Upper lobe of left lung (tissue), 6 donors: Measurements from ENCODE around the gene IGBP1. TPM values are rescaled to one million over a fixed set of nuclear protein-coding genes. Genes with fewer than 3 reads are reported as not detected.

Experiments used
- ATAC-seq, 2 donors: fragments of 200-7000 bp; cut with Tn5 transposase; one replicate each; pipeline ENCODE4 v1.9.1; 2022; ENCODE audit warnings: mild to moderate bottlenecking in 2 of 2, moderate library complexity in 2 of 2; ENCODE audit not compliant: low FRiP score in 2 of 2
- DNase-seq, 2 donors: peaks; one replicate each; pipeline ENCODE4 v3.0.0-alpha.2; 2019 to 2020
- H3K27ac ChIP-seq, 4 donors: fragments of 200-600 bp; sonication (generic); one replicate each; pipeline ENCODE4 v1.5.1; 2016 to 2019
- H3K27me3 ChIP-seq, 4 donors: fragments of 200-600 bp; sonication (generic); one replicate each; pipeline ENCODE4 v1.5.1; 2017 to 2019
- H3K36me3 ChIP-seq, 4 donors: fragments of 200-600 bp; sonication (generic); one replicate each; pipeline ENCODE4 v1.5.1; 2016 to 2019
- H3K4me1 ChIP-seq, 4 donors: fragments of 200-600 bp; sonication (generic); one replicate each; pipeline ENCODE4 v1.5.1; 2018 to 2019
- H3K4me3 ChIP-seq, 4 donors: fragments of 200-600 bp; sonication (generic); one replicate each; pipeline ENCODE4 v1.5.1; 2017 to 2019; ENCODE audit warnings: mild to moderate bottlenecking in 2 of 4, moderate library complexity in 1 of 4
- H3K9me3 ChIP-seq, 4 donors: fragments of 200-600 bp; sonication (generic); one replicate each; pipeline ENCODE4 v1.5.1; 2018 to 2019
- CTCF ChIP-seq, 6 experiments: fragments of 450-650 bp in 4 of 6; fragments of 200-600 bp in 2 of 6; sonication (generic) in 2 of 6; IDR thresholded peaks; one replicate each; pipeline ENCODE4 v1.5.1; 2016 to 2019; ENCODE audit warnings: antibody characterized with exemption in 6 of 6
- EP300 ChIP-seq, 4 donors: sonication (generic); formaldehyde crosslinking; IDR thresholded peaks; one replicate each; pipeline ENCODE4 v1.5.1; 2017; ENCODE audit warnings: antibody characterized with exemption in 4 of 4, control low read depth in 2 of 4
- POLR2A ChIP-seq, 4 donors: fragments of 450-650 bp; IDR thresholded peaks; one replicate each; pipeline ENCODE4 v1.5.1; 2016 to 2017; ENCODE audit warnings: antibody characterized with exemption in 4 of 4, mild to moderate bottlenecking in 2 of 4
- POLR2AphosphoS5 ChIP-seq, 2 donors: sonication (generic); formaldehyde crosslinking; IDR thresholded peaks; one replicate each; pipeline ENCODE4 v1.5.1; 2017; ENCODE audit warnings: antibody characterized with exemption in 2 of 2
- WGBS, 2 donors: methylation state at CpG; one replicate each; pipeline ENCODE4 v1.1.5; 2017 to 2018; 5-methylcytosine and 5-hydroxymethylcytosine counted together
- total RNA-seq, 6 donors: library from RNA; depleted of rRNA in 4 of 6; stranded (reverse); fragments of >200 nt in 4 of 6; gene quantifications; one replicate each; pipeline versions ENCODE4 v1.1.0 to v1.2.1, GENCODE V29; 2016 to 2021
- donor health status: DM: no; HTN: no; CAD: no; lungs with moderate emphysema.
- donor health status: DM: no; HTN: yes; CAD: no; lungs with severe emphysema.

Gene IGBP1
- total RNA-seq, result 10 to 100 TPM; 35.3 to 62.1 (median 46.6) TPM

DNA sequence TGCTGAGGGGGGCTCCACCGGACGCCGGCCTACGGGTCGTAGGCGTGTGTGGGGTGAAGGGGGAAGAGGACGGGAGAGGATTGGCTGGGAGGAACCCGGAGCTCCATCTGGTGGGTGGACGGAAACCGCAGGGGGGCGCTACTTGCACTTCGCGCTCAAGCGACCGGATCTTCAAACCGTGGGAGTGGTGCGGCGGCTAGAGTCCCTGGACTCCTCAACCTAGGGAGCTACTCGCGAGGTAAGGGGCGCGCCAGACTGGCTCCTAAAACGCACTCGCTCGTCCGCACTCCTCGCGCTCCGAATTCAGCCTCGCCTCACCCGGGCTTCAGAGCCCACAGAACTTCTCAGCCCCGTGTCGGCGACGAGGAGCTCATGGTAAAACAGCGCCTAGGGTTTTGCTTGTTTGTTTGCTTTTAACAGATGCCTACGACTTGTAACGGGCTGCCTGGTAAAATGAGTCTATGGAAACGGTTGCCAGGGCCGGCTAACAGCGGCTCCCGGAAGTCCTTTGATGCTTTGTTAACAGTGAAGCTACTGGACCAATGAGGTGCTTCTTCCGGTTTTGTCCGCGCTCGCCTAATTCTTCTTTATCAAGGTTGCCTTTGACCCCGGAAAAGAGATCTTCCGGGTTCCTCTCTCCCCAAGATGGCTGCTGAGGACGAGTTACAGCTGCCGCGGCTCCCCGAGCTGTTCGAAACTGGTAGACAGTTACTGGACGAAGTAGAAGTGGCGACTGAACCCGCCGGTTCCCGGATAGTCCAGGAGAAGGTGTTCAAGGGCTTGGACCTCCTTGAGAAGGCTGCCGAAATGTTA is at the start of gene IGBP1:
Gene IGBP1 (plus strand): TSS at position 145 of the 813 bp plus-strand sequence. CDS start 501 bp downstream, at position 646.
- no peaks in the 10 kb centered on the region for H3K9me3 ChIP-seq
- peak within 1 kb of the TSS; percentile 85 to 88 (median 86) for H3K27ac ChIP-seq
- peaks cover 12 to 23% (median 15%) of the 10 kb centered on the region in 4 donors for H3K4me1 ChIP-seq
- H3K27me3 ChIP-seq, result no peaks in the 10 kb centered on the region
- DNase-seq (peak; percentile 84 to 85), ATAC-seq (peak; percentile 93 to 97)
- H3K36me3 ChIP-seq, result peaks cover 0 to 5% (median 0%) of the 10 kb centered on the region in 4 donors
- peak within 1 kb of the TSS; percentile 36 to 81 (median 74) for H3K4me3 ChIP-seq
- TF ChIP-seq CTCF (IDR thresholded peaks at IDR 0.05), result peak; percentile 42 to 67 (median 54)
- peak in 1 of 4 donors; percentile 59 for TF ChIP-seq POLR2A (IDR thresholded peaks at IDR 0.05)
- TF ChIP-seq POLR2AphosphoS5 (IDR thresholded peaks at IDR 0.05), result peak; percentile 39 to 65
- TF ChIP-seq EP300 (IDR thresholded peaks at IDR 0.05), result no peak
- WGBS, 2 donors, result 1 to 36% methylated on average over 16 to 58 of the region's 59 CpGs

GRCh38 chrX:70084592-70085240 is 48.5 kb upstream of the IGBP1 start:
- ATAC-seq (no peak), DNase-seq (no peak)
- Histone ChIP-seq H3K9me3 (no peaks in the 10 kb centered on the region), H3K4me1 (no peaks in the 10 kb centered on the region), H3K27ac (no peak overlapping the region), H3K36me3 (no peaks in the 10 kb centered on the region), H3K4me3 (no peak overlapping the region), H3K27me3 (no peaks in the 10 kb centered on the region)
- TF ChIP-seq POLR2AphosphoS5 (IDR thresholded peaks at IDR 0.05) (no peak), CTCF (IDR thresholded peaks at IDR 0.05) (no peak), EP300 (IDR thresholded peaks at IDR 0.05) (no peak), POLR2A (IDR thresholded peaks at IDR 0.05) (no peak)
- 62 to 77% methylated on average over 4 to 5 of the region's 5 CpGs for WGBS, 2 donors

GRCh38 chrX:70087857-70088630 is 45.2 kb upstream of the IGBP1 start:
- no peak for TF ChIP-seq POLR2A (IDR thresholded peaks at IDR 0.05)
- TF ChIP-seq EP300 (IDR thresholded peaks at IDR 0.05), result no peak
- TF ChIP-seq POLR2AphosphoS5 (IDR thresholded peaks at IDR 0.05), result no peak
- TF ChIP-seq CTCF (IDR thresholded peaks at IDR 0.05), result no peak
- ATAC-seq, result no peak
- Histone ChIP-seq H3K27ac (no peak overlapping the region), H3K4me3 (no peak overlapping the region), H3K4me1 (no peaks in the 10 kb centered on the region), H3K27me3 (no peaks in the 10 kb centered on the region), H3K36me3 (no peaks in the 10 kb centered on the region), H3K9me3 (no peaks in the 10 kb centered on the region)
- DNase-seq, result no peak
- 24 to 43% methylated on average over 8 to 11 of the region's 11 CpGs for WGBS, 2 donors

DNA sequence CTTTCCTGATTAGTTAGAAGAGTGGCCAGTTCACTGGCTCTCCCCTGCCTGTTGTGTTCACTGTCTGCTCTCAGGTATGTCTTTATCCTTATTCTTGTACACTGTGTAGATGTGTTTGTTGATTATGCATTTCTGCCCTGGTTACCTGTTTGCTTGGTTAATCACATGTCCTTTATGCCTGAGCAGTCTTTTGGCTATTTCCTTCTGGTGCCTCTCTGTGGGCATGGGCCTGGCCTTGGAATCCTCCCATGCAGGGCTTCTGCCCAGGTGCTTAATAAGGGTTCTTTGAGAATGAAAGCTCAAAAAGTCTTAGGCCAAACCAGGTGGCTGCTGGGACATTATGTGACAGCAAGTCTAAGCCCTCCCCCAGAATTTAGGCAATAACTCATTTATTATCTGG is 44.5 kb upstream of the IGBP1 start:
- H3K9me3 ChIP-seq, result no peaks in the 10 kb centered on the region
- DNase-seq (no peak), ATAC-seq (no peak)
- H3K27ac ChIP-seq, result no peak overlapping the region
- no peaks in the 10 kb centered on the region for H3K27me3 ChIP-seq
- no peaks in the 10 kb centered on the region for H3K36me3 ChIP-seq
- TF ChIP-seq POLR2A (IDR thresholded peaks at IDR 0.05) (no peak), POLR2AphosphoS5 (IDR thresholded peaks at IDR 0.05) (no peak), CTCF (IDR thresholded peaks at IDR 0.05) (no peak), EP300 (IDR thresholded peaks at IDR 0.05) (no peak)
- no peak overlapping the region for H3K4me3 ChIP-seq
- H3K4me1 ChIP-seq, result no peaks in the 10 kb centered on the region
